Gastrocnemius medialis (tissue), 4 donors: ENCODE data around the gene LDLRAD4.

ENCODE experiments used
- CTCF ChIP-seq, 5 experiments: fragments of 450-650 bp in 3 of 5; fragments of 200-600 bp in 2 of 5; sonication (generic) in 2 of 5; IDR thresholded peaks in 4 of 5; conservative IDR thresholded peaks in 1 of 5; 1 replicate in 4 of 5; 2 replicates in 1 of 5; pipeline ENCODE4 v1.5.1; 2016 to 2019; ENCODE audit warnings: antibody characterized with exemption in 5 of 5, mild to moderate bottlenecking in 3 of 5, moderate library complexity in 3 of 5
- POLR2A ChIP-seq, 2 donors: fragments of 450-650 bp; IDR thresholded peaks; one replicate each; pipeline ENCODE4 v1.6.1; 2017; ENCODE audit warnings: antibody characterized with exemption in 2 of 2, mild to moderate bottlenecking in 2 of 2, moderate library complexity in 2 of 2

GRCh38 chr18:13465476-13465875 is 246.9 kb downstream of the LDLRAD4 start:
- TF ChIP-seq CTCF (IDR thresholded peaks at IDR 0.05 in 4 of 5, conservative IDR thresholded peaks at IDR 0.05 in 1 of 5) (no peak), POLR2A (IDR thresholded peaks at IDR 0.05) (no peak)
